Activated CD8-positive, alpha-beta memory T cell treated with anti-CD3 and anti-CD28 coated beads for 4 hours (primary cell): Measurements from ENCODE around the gene WIZ.
A peak's percentile ranks its signal among the peaks of the same experiment; 100 is the strongest.
"Not testable (repeated sequence)": the region's sequence is repeated elsewhere in the genome, so short reads cannot be mapped to it uniquely, and the experiment has no call there.

Experiments used
- DNase-seq, 2 donors: peaks; one replicate each; pipeline ENCODE4 v3.0.0-alpha.2; 2020; ENCODE audit warnings: low read depth in 2 of 2

Gene WIZ, protein sequence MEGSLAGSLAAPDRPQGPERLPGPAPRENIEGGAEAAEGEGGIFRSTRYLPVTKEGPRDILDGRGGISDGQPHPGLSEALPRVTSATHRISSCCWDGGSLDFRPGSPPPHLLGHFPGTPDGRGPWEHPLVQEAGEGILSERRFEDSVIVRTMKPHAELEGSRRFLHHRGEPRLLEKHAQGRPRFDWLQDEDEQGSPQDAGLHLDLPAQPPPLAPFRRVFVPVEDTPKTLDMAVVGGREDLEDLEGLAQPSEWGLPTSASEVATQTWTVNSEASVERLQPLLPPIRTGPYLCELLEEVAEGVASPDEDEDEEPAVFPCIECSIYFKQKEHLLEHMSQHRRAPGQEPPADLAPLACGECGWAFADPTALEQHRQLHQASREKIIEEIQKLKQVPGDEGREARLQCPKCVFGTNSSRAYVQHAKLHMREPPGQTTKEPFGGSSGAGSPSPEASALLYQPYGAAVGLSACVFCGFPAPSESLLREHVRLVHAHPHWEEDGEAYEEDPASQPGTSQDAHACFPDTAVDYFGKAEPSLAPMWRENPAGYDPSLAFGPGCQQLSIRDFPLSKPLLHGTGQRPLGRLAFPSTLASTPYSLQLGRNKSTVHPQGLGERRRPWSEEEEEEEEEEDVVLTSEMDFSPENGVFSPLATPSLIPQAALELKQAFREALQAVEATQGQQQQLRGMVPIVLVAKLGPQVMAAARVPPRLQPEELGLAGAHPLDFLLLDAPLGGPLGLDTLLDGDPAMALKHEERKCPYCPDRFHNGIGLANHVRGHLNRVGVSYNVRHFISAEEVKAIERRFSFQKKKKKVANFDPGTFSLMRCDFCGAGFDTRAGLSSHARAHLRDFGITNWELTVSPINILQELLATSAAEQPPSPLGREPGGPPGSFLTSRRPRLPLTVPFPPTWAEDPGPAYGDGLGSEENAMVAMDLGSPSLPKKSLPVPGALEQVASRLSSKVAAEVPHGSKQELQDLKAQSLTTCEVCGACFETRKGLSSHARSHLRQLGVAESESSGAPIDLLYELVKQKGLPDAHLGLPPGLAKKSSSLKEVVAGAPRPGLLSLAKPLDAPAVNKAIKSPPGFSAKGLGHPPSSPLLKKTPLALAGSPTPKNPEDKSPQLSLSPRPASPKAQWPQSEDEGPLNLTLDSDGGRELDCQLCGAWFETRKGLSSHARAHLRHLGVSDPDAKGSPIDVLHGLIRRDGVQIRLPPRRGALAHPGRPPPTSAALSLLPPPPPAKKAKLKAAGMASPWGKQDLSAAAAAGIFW (N-terminal part only)

DNA sequence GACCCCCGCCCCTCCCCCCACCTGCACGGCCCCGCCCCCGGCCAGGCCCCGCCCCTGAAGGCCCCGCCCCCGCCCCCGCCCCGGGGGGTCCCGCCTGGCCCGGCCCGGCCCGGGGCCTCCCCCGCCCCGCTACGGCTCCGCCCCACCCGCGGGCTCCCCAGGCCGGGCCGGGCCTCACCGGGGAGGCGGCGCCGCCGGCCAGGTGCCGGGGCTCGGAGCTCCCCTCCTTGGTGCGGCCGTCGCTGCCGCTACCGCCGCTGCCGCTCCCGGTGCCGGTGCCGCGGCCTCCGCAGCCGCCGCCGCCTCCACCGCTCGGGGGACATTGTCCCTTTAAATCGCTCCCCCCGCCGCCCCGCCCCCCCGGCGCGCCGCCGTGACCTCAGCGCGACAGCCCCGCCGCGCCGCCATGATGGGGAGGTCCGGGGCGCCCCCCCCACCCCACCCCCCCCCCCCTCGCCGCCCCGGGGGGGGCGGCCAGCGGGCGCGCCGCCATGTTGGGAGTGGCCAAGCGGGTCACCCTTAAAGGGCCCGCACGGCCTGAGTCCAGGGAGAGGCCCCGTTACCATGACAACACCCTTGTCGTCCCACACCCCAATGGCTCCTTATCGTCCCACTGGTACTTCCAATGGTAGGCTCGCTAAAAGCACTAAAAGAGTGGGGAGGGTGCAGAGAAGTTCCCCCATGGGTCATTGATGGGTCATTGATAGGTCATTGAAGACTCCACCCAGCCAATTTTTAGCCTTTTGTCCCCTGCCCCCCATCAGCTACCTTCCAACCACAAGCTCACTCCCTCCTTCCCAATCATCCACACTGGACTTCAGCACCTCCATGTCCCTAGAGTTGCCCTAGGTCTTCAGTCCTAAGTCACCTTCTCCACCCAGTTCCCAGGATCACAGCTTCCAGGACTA is at the start of gene WIZ:
WIZ (minus strand) TSS at position 337 of the 908 bp plus-strand sequence. CDS start 1,649 bp downstream, outside the sequence.
- peak; percentile 64 to 67 for DNase-seq

DNA sequence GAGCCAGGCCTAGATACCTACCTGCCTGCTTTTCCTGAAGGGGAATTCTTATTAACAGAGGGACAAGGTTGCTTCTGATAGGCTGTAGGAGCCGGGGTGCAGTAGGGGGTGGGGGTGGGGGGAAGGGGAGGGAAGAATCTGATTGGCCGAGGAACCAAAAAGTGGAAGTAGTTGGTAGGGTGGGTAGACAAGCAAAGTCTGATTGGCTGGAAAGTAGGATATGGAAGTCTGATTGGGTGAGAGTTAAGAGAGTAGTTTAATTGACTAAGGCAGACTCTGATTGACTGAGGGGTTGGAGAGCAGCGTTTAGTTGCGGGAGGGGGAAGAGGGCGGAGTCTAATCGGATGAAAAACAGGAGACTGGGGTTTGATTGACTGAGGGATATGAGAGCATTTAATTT is 49.2 kb upstream of the WIZ start:
- DNase-seq, result no peak

DNA sequence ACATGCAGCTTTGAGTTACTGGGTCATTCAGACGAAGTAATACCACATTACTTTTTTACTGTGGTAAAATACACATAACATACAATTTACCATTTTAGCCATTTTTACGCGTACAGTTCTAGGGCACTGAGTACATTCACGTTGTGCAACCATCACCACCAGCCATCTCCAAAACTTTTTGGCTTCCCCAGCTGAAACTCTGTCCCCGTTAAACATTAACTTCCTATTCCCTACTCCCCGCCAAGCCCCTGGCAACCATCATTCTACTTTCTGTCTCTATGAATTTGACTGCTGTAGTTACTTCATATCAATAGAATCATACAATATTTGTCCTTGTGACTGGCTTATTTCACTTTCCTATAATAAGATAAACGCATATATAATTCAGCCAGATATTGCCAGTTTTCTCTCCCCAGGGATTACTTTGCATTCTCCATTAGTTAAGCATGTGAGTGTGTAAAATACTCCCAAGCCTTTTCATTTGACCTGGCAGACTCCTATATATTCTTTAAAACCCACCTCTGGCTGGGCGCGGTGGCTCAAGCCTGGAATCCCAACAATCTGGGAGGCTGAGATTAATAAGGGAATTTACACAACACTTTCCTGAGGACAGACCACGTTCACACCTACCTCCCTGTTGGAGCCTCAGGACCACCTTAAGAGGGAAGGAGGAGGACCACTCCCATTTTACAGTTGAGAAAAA is 48.6 kb upstream of the WIZ start:
- no peak for DNase-seq

DNA sequence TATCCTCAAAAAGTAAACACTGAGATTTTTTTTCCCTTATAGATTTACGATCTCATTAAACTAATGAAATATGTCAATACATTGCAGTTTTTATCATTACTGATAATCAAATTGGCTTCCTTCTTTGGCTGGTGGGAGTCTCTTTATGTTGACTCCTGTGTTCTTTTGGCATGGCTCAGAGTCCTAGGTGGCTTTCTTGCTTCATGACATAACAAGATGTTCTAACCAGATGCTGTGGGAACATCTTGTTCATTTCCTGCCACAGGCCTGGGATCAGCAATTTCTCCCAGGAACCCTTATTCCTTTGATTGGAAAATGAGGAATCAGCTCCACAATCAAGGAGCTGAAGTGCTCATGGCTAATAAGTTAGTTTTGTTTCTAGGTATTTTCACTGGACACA is 45.4 kb upstream of the WIZ start:
- no peak for DNase-seq

DNA sequence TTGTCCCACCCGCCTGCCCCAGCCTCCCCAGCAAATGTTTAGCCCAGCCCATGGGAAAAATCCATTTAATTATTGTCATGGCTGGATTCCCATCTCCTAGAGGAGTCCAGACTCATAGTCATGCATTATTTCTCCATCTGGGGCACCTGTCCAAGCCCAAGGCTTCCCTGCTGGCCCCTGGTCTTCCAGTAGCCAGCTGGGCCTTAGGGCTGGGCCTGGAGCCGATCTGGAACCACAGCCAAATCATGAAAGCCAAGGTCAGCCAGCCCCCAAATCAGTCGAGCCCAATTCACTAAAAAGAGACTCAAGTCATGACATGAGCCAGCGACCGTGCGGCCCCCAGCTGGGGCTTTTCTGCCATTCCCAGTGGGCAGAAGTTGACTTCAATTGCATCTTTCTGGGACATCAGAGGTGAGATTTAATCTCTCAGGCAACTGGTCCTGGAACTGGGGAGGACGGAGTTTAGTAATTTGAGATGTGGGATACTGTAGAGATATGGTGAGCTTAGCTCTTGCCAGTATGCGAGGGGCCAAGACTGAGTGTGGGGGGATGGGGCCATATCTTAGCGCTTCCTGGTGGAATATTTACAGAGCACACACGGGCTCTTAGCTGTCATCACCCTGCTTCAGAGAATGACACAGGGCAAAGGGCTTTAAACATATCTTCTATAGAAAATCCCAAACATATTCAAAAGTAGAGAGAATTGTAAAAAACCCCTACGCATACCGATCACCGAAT is 38.9 kb upstream of the WIZ start:
- no peak for DNase-seq

DNA sequence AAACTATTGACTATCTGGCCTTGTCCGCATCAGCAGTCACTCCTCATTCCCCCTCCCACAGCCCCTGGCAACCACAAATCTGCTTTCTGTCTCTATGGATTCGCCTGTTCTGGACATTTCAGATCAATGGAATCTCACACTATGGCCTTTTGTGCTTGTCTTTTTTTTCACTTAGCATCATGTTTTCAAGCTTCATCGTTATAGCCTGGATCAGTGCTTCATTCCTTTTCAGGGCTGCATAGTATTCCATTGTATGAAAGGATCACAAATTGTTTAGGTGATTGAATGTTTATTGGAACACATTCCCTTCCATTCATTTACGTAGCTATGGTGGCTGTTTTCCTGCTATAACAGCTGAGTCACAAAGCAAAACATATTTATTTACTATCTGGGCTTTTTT is 37.3 kb upstream of the WIZ start:
- DNase-seq, result no peak

DNA sequence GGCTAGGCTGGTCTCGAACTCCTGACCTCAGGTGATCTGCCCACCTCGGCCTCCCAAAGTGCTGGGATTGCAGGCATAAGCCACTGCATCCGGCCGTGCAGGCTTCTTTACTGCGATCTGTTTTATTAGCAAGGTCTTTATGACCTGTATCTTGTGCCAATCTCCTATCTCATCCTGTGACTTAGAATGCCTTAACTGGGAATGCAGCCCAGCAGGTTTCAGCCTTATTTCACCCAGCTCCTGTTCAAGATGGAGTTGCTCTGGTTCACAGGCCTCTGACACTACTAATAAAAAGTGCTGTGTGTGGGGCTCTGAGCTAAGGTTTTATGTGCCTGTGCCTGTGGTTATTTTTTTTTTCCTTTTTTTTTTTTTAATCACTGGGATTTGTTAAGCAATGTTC is 36.0 kb upstream of the WIZ start:
- DNase-seq, result not testable (repeated sequence)

DNA sequence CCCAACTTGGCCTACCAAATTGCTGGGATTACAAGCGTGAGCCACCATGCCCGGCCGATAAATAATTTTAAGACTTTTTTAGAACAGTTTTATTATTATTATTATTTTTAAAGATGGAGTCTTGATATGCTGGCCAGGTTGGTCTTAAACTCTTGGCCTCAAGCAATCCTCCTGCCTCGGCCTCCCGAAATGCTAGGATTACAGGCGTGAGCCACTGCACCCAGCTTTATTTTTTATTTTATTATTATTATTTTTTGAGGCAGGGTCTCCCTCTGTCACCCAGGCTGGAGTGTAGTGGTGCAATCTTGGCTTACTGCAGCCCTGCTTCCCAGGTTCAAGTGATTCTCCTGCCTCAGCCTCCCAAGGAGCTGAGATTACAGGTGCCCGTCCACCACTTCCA is 31.2 kb upstream of the WIZ start:
- not testable (repeated sequence) for DNase-seq

DNA sequence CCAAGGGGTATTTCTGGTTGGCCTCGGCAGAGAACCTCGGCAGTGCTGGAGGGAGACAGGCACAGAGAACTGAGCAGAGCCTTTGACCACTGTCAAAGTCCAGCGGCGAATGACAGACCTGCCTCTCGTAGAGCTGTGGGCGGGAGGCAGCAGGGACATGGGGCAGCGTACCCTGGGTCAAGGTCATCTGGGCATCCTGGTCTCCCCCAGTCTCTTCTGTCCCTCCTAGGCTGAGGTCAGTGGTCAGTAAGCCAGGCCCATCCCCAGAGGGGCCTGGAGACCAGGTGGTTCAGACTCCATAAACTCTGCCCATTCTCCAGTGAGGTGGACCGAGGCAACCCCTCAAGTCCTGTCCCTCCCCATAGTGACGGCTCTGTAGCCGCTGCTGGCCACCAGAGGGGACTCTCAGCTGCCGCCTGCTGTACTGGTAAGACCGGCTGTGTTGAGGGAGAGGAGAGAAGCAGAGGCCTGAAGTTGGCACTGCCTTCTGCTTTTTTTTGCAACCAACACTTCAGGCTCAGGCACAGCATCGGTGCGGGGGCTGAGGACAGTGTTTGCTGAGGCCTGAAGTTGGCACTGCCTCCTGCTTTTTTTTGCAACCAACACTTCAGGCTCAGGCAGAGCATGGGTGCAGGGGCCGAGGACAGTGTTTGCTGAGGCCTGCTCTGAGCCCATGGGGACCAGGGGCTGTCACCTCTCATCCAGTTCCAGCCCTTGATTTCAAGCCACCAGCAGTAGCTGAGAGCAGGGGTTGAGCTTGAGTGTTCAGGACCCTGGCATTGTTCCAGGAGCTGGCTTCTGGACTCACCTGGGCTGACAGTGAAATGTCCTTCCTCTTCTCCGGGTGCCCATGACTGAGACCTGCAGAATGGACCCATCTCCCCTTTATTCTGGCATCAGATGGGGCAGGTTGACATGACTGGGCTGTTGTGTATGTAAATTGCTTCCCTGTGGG is 29.9 kb upstream of the WIZ start, which contains the start of gene PGLYRP2:
PGLYRP2 (minus strand) TSS at position 111 of the 955 bp plus-strand sequence. CDS start 130 bp downstream, outside the sequence.
- no peak for DNase-seq

DNA sequence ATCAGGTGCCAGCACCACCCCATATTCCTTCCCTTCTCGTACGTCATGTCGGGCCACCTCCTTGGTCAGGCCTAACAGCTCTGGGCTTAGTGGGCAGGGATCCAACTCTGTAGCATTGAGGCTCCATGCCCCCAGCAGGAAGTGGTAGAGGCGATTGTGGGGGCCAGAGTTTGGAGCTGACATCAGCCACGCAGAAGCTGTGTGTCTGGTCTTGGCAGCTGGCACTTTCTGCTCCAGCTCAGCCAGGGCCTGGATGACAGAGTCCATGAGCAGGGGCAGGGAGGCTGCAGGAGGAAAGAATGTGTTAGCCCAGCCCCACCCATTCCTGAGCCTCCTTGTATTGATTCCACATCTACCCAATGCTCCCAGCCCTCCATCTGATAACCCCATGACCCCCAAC is 26.6 kb upstream of the WIZ start:
- no peak for DNase-seq

DNA sequence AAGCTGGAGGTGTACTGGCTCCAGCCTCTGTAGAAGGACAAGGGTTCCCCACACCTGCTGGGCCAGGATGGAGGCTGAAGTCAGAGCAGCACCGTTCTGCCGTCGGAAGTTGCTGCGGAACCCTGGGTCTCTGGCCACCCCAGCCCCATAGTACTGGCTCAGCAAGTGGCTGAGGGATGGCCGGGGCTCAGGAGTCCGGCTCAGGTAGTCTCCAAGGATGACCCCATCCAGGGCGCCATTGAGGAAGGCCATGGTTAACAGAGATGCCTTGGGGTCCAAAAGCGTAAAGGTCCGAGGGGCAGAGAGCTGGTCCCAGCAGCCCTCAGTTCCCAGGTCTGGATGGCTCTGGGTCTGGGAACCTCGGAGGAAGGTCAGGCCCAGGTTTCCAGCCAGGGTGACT is 25.9 kb upstream of the WIZ start:
- DNase-seq, result no peak

DNA sequence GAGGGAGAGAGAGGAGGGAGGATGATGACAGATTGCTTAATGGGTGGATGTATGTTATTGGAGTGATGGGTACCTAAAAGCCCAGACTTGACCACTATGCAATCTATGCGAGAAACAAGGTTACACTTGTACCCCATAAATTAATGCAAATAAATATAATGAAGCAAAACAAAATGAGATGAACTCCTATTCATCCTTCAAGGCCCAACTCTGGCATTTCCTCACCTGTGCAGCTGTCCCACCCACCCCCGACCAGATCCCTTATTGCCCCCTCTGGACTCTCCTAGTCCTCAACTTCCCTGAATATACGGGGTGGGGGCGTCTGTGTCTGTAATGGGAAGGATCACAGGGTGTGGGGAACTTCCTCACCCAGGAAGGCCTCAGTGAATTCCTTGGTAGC is 25.4 kb upstream of the WIZ start:
- DNase-seq, result no peak

DNA sequence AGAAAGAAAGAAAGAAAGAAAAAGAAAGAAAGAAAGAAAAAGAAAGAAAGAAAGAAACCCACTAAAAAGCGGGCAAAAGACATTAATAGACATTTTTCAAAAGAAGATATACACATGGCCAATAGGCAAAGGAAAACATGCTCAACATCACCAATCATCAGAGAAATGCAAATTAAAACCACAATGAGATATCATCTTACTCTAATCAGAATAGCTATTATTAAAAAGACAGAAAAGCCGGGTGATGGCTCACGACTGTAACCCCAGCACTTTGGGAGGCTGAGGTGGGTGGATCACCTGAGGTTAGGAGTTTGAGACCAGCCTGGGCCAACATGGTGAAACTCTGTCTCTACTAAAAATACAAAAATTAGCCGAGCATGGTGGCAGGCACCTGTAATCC is 24.1 kb upstream of the WIZ start:
- not testable (repeated sequence) for DNase-seq

DNA sequence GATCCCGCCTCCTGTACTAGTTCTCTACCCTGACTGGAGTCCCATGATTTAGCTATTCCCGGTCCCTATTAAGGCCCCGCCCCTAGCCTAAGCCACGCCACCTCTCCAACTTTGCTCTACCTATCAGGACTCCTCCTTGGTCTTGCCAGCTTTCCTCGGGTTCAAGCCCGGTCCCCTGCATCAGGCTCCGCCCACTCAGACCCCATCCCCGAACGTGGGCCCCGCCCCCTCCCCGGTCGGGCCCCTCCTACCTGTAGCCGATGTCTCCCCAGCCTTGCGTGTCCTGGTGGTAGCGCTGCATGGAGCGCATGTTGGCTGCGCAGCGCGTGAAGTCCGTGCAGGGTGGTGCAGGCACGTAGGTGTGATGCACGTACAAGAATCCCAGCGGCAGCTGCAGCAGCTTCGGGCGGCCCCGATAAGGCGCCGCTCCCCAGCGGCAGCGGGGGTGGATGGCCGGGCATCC is 21.9 kb upstream of the WIZ start:
- no peak for DNase-seq

DNA sequence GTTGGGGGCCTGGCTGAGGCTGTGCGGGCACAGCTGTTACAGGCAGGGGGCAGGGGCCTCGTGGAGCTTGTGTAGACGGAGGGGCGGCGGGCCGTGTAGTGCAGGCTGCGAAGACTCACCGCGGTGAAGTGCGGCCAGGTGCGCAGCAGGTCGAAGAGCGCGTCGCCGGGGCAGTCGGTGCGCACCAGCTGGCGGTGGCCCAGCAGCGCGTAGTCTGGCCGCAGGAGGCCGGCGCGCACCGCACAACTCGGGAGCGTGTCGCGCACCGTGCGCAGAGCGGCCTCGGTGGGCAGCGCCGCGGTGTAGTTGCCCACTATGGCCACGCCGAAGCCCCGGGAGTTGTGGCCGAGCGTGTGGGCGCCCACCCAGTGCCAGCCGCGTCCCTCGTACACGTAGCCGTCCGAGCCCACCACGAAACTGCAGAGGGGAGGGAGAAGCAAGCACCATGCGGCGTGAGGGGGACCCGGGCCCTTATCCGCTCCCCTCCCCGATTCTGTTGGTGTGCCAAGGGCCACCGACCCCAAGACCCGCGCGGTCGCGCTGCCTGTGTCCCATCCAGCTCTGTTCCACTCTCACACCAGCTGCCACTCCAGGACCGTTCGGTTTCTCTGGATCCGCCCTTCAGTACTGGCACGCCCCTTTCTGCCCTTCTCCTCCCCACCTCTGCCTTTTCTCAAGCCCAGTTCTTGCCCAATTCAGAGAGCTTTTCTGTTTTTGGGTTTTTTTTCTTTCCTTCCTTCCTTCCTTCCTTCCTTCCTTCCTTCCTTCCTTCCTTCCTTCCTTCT is 19.9 kb upstream of the WIZ start:
- DNase-seq, result no peak

DNA sequence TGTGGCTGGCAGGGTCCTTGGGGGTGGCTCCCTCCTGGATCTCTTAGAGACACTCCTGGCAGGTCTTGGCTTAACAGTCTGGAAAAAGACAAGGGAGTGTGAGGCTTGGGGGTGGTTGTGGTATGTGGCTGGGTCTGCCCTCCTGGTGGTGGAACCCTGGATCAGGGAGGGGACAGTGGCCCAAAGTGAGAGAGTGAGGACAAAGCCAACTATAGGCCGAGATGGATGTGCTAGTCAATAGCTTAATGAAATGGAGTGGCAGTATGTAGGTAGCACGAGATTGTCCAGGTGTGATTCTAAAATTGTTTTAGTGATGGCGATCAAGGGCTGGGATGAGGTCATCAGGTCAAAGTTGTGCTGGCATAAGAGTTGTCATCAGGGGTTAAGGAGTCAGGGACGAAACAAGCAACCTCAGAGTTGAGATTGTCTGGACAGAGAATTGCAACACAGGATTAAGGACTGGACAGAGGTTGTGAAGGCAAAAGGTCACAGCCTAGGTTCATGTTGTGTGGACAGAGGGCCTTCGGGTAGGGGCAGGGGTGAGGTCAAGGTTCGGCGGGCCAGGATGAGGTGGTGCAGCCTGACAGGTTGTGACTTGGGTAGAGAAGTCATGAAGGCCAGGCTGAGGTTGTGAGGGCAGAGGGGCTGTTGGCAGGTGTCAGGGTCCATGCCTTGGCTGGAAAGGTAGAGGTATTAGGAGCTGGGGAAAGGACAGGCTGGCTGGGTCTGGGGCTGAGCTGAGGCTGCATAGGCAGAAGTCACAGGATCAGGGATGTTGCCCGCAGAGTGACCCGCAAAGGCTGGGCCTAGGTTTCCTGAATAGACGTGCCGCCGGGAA is 19.1 kb upstream of the WIZ start:
- no peak for DNase-seq
